HG03575 (cell line): ENCODE data around the gene ACYP2.

Source experiments
- ATAC-seq: cut with Tn5 transposase; IDR thresholded peaks from one replicate; pipeline ENCODE4 v1.9.1; 2021; ENCODE audit not compliant: unreplicated experiment, insufficient number of reproducible peaks, low FRiP score; ENCODE audit errors: extremely low read depth

ACYP2 gene

DNA sequence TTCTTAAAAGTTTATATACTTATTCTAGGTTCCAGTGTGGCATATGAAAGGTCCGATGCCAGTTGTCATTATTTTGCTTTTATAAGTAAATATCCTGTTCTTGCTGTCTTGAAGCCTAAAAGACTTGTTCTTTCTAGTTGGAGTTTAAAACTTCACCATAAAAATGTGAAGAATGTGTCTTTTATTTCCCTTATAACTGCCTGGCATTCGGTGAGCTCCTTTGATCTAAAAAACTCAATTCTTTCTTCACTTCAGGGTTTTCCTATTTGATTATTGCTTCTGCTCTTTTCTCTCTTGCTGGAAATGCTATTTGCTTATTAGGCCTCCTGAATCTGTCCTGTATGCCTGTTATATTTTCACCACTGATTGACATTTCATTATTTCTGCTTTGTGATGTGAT is 89.1 kb downstream of the ACYP2 start:
- ATAC-seq = no peak

DNA sequence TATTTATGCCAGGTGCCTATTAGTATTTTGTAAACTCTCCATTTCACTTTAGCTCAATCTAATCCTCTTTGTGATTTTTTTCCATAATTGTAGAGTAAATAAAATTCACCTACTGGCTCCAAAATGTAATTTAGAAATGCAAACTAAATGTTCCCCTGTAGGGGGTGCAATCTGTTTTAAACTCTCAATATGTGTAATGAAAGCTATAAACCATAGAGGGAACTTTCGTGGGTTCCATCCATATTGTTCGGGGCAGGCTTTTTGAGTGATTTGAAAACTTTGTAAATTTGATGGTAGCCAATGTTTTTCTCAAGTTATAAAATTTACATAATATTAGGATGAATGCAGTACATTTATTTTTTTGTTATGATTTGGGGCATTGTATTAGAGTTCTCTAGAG is 91.2 kb downstream of the ACYP2 start:
- ATAC-seq = no peak

DNA sequence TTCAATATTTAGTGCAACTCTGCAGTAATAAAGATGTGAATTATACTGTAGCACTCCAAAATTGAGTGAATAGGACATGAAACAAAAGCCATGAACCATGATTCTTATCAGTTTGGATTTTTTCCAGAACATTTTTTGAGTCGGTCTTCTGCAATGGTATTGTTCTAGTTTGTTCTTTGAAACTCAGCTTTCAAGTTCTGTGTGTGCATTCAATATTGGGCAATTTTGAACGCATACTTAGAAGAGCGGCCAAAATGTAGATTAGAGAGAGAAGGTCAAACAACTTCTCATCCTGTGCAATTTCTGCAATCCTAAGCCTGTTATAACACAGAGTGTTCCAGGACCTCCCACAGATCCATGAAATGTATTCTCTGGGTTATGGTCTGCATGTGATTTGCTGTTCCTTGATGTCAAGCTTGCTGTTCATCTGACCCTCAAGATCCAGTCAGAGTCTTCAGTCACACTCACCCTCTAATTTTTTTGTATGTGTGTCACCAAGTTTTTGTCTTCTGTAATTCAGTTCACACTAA is 92.3 kb downstream of the ACYP2 start:
- no peak for ATAC-seq

- ATAC-seq = no peak
Observed at GRCh38 chr2:54208364-54209240, 93.2 kb downstream of the ACYP2 start.

GRCh38 chr2:54209379-54209778 is 94.0 kb downstream of the ACYP2 start:
- ATAC-seq = no peak

DNA sequence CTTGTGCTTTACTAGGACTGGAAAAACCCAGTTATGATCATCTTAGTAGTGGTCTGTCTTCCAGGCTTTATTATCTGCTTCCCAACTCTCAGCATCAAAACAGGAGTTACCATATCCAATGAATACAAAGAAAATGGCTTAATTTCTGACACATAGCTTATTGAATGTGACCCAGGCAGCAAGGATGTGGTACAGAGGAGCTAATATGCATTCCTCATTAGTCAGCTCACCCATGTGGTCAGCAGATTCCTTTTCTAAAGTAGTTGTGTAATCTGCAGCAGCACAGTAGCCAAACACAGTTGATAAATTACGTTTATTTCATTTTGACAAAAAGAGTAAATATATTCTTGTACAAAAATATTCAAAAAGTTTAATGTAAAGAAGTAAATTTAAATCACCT is 97.0 kb downstream of the ACYP2 start:
- ATAC-seq = no peak

DNA sequence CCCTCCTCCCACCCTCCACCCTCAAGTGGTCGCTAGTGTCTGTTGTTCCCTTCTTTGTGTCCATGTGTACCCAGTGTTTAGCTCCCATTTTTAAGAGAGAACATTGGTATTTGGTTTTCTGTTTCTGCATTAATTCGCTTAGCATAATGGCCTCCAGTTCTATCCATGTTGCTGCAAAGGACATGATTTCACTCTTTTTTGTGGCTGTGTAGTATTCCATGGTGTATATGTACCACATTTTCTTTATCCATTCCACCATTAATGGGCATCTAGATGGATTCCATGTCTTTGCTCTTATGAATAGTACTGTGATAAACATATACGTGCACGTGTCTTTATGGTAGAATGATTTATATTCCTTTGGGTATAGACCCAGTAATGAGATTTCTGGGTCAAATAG is 97.7 kb downstream of the ACYP2 start:
- no peak for ATAC-seq

DNA sequence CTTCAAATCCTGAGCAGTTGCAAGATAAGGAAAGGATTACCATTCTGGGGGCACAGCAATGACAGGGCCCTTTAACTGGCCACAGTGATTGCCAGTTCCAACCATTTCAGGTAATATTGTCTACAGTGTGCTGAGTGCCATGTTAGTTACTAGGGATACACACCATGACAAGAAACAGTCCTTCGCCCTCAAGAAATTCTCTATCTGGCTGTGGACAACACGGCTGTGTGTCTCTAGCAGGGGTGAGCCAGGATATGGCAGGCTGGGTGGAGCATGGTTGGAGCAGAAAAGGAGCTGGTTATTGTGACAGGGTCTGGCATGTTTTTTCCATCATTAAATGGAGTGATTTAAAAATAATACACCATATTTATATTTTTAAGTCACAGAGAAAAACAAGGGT is 109.6 kb downstream of the ACYP2 start:
- ATAC-seq = no peak

- no peak for ATAC-seq
Observed at GRCh38 chr2:54226260-54226659, 110.8 kb downstream of the ACYP2 start.

DNA sequence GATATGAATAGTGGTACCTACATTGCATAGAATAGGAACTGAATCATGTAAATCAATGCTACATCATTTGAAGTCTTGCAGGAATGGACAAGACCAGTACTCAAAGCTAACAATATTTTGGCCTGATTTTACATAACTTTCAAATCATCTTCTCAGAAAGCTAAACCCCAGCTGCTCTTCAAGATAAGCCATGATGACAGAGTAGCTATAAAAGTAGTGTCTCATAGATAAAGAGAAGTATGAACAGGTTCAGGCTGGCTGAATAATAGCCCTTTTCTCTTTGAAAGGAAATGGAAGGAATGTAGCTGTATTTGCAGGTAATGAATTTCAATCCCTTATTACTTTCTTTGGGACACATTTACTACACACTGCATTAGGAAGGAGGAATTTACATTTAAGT is 112.4 kb downstream of the ACYP2 start:
- ATAC-seq = no peak

GRCh38 chr2:54228945-54229344 is 113.5 kb downstream of the ACYP2 start:
- no peak for ATAC-seq

- no peak for ATAC-seq
Observed at GRCh38 chr2:54233832-54234649, 118.6 kb downstream of the ACYP2 start.

DNA sequence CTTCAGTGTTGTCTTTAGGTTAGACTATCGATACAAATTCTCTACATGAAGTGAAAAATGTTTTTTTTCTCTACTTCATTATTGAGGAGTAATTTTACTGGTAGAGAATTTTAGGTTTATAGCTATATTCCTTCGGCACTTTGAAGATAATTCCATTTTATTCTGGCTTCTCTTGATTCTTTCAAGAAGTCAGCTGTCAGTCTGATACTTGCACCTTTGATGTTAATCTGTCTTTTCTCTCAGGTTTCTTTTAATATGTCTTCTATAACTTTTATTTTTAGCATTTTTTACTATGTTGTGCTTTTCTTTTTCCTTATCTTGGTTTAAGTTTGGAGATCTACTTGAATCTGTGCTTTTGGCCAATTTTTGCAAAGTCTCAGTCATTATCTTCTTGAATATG is 122.0 kb downstream of the ACYP2 start:
- ATAC-seq = no peak

DNA sequence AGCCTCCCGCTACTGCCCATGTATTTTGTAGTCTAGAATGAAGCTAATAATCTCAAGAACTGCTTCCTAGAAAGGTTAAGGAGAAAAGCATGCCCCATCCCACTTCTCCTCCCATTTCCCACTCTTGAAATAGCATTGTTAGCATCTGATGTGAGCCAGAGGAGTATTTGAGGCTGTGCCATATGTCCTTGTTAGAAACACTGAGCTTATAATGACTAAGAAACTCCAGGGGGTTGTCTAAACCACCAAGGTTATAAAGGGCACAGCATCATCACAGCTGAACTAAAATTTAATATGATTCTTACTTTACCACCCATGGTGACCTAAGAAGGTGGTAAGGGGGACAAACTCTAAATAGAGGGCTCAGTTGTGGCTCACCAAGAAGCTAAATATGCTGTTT is 124.0 kb downstream of the ACYP2 start:
- no peak for ATAC-seq

GRCh38 chr2:54240515-54241469 is 125.4 kb downstream of the ACYP2 start:
- no peak for ATAC-seq

DNA sequence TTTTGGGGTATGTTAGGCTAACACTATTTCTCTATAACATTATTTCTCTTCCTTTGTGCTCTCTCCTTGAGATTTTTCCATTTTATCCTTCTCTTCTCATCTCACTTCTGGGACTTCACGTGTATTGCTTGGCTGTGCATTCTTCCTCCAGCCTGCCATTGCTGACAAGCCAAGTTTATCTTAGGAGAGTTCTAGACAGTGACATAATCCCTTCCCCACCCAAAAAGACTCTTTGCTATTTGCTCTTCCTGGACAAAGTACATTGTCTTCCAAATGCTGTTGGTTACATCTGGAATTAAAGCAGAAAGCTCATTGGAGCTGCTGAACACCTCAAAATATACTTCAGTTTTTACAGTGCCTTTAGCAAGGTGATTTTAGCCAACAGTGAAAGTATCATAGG is 131.7 kb downstream of the ACYP2 start:
- no peak for ATAC-seq

DNA sequence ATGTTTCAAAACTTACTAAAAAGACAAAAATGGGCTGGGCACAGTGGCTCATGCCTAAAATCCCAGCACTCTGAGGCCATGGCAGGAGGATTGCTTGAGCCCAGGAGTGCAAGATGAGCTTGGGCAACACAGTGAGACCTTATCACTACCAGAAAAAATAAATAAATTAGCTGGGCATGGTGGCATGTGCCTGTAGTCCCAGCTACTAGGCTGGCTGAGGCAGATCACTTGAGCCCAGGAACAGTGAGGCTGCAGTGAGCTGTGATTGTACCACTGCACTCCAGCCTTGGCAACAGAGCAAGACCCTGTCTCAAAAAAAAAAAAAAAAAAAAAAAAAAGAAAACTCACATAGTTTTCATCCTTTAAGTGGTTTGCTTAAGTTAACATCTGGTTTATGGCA is 134.2 kb downstream of the ACYP2 start:
- no peak for ATAC-seq

DNA sequence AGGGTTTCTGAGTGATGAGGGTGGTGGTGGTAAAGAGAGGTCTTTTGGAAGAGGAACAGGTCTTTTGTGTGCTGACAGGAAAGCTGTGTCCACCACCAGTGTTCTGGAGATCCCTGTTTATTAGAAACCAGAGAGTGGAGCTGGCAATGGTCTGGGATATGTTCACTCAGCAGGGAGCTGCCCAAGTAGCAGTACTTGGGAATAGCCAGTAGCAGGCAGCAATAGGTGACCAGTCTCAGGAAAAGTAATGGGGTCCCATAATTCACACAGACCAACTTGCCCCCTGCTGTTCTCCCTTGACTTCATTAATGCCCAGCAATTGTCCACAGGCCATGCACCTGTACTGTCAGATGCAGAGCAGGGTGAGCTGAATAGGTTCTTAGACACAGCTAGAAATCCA is 138.8 kb downstream of the ACYP2 start:
- no peak for ATAC-seq
